ENCODE results near the gene ELOVL2.
"Not testable (repeated sequence)": the region's sequence is repeated elsewhere in the genome, so short reads cannot be mapped to it uniquely, and the experiment has no call there.

The ELOVL2 gene

DNA sequence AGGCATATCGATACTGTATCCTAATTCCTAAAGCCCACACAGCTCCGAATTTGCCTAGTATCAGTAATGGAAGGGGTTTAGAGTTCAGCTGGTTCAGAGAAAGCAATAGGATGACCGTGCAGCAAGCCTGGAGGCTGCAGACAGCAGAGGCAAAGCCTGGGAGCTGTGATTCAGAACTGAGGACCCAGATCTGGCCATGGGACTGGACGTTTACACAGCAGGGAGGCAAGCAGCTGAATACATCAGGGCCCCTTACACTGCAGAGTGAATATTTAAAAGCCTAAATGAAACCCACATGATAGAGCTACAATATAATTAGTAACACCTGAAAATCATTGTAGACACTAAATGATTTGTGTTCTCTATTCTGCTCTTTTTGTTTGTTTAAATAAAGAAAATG is 38.0 kb downstream of the ELOVL2 start:
- no peaks in the 10 kb centered on the region for H3K36me3 ChIP-seq (ENCODE audit: low read depth)
- no peak for DNase-seq (ENCODE audit: low spot score)
- H3K27me3 ChIP-seq (ENCODE audit: insufficient read depth, poor library complexity, severe bottlenecking) = no peaks in the 10 kb centered on the region
- no peaks in the 10 kb centered on the region for H3K9me3 ChIP-seq (ENCODE audit: severe bottlenecking)
- peaks cover 25% of the 10 kb centered on the region for H3K4me1 ChIP-seq (ENCODE audit: insufficient read depth, poor library complexity, severe bottlenecking)
- H3K27ac ChIP-seq (ENCODE audit: poor library complexity, severe bottlenecking) = no peak overlapping the region
- no peak for ATAC-seq (ENCODE audit: low read depth)
- TF ChIP-seq, protein P1, sequence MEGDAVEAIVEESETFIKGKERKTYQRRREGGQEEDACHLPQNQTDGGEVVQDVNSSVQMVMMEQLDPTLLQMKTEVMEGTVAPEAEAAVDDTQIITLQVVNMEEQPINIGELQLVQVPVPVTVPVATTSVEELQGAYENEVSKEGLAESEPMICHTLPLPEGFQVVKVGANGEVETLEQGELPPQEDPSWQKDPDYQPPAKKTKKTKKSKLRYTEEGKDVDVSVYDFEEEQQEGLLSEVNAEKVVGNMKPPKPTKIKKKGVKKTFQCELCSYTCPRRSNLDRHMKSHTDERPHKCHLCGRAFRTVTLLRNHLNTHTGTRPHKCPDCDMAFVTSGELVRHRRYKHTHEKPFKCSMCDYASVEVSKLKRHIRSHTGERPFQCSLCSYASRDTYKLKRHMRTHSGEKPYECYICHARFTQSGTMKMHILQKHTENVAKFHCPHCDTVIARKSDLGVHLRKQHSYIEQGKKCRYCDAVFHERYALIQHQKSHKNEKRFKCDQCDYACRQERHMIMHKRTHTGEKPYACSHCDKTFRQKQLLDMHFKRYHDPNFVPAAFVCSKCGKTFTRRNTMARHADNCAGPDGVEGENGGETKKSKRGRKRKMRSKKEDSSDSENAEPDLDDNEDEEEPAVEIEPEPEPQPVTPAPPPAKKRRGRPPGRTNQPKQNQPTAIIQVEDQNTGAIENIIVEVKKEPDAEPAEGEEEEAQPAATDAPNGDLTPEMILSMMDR (IDR thresholded peaks at IDR 0.05; ENCODE audit: poor library complexity, severe bottlenecking) = no peak
- H3K4me3 ChIP-seq (ENCODE audit: severe bottlenecking) = no peak overlapping the region

DNA sequence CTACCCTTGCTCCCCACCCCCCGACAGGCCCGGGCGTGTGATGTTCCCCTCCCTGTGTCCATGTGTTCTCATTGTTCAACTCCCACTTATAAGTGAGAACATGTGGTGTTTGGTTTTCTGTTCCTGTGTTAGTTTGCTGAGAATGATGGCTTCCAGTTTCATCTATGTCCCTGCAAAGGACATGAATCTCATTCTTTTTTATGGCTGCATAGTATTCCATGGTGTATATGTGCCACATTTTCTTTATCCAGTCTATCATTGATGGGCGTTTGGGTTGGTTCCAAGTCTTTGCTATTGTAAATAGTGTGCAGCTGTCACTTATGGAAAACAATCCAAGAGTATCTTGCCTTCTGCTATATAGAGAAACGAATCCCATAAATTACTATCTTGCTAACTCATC is 40.8 kb downstream of the ELOVL2 start:
- H3K9me3 ChIP-seq (ENCODE audit: severe bottlenecking); H3K27me3 ChIP-seq (ENCODE audit: insufficient read depth, poor library complexity, severe bottlenecking); H3K36me3 ChIP-seq (ENCODE audit: low read depth); DNase-seq (ENCODE audit: low spot score); H3K4me3 ChIP-seq (ENCODE audit: severe bottlenecking); H3K27ac ChIP-seq (ENCODE audit: poor library complexity, severe bottlenecking); H3K4me1 ChIP-seq (ENCODE audit: insufficient read depth, poor library complexity, severe bottlenecking); ATAC-seq (ENCODE audit: low read depth): not testable (repeated sequence)

DNA sequence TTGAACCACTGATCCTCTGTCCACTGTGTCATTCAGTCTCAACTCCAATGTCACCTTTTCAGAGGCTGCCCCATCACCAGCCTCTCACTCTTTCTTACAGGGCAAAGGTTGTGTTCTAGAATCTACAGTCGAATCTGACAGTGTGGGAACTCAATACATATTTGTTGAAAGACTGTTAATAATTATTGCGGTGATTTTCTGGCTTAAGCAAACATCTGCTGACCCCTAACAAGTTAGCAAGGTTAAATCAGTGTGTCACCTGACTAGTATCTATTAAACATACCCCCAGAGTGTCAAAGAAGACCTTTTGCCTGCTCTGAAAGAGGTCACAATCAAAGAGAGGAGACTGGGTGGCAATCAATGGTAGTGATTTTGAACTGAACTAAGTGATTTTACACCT is 41.9 kb downstream of the ELOVL2 start:
- Histone ChIP-seq H3K36me3 (ENCODE audit: low read depth) (no peaks in the 10 kb centered on the region), H3K27me3 (ENCODE audit: insufficient read depth, poor library complexity, severe bottlenecking) (no peaks in the 10 kb centered on the region), H3K27ac (ENCODE audit: poor library complexity, severe bottlenecking) (no peak overlapping the region), H3K4me1 (ENCODE audit: insufficient read depth, poor library complexity, severe bottlenecking) (no peaks in the 10 kb centered on the region), H3K9me3 (ENCODE audit: severe bottlenecking) (no peaks in the 10 kb centered on the region), H3K4me3 (ENCODE audit: severe bottlenecking) (no peak overlapping the region)
- DNase-seq (ENCODE audit: low spot score) (no peak), ATAC-seq (ENCODE audit: low read depth) (no peak)
- TF ChIP-seq, protein P1 (IDR thresholded peaks at IDR 0.05; ENCODE audit: poor library complexity, severe bottlenecking) = no peak

DNA sequence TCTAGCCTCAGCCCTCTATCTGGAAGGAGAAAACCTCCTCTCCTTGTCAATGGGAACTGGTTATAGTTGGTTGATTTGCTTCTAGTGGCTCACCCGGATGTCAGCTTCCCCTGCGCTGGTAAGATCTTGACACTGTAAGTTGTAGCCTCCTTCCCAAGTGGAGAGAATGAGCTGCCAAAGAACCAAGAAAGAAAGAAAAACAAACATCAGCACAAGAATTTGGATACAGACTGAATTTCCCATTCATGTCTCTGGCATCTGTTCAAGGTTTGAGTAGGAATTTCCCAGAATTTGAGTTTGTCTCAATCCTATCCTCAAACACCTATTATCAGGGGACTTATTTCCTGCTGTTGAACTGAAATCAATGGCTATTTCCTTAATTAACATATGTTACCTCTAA is 44.1 kb downstream of the ELOVL2 start:
- Histone ChIP-seq H3K27ac (ENCODE audit: poor library complexity, severe bottlenecking) (no peak overlapping the region), H3K36me3 (ENCODE audit: low read depth) (no peaks in the 10 kb centered on the region), H3K4me3 (ENCODE audit: severe bottlenecking) (no peak overlapping the region), H3K4me1 (ENCODE audit: insufficient read depth, poor library complexity, severe bottlenecking) (no peaks in the 10 kb centered on the region), H3K27me3 (ENCODE audit: insufficient read depth, poor library complexity, severe bottlenecking) (no peaks in the 10 kb centered on the region), H3K9me3 (ENCODE audit: severe bottlenecking) (no peaks in the 10 kb centered on the region)
- TF ChIP-seq, protein P1 (IDR thresholded peaks at IDR 0.05; ENCODE audit: poor library complexity, severe bottlenecking) = no peak
- no peak for DNase-seq (ENCODE audit: low spot score)
- ATAC-seq (ENCODE audit: low read depth) = no peak

DNA sequence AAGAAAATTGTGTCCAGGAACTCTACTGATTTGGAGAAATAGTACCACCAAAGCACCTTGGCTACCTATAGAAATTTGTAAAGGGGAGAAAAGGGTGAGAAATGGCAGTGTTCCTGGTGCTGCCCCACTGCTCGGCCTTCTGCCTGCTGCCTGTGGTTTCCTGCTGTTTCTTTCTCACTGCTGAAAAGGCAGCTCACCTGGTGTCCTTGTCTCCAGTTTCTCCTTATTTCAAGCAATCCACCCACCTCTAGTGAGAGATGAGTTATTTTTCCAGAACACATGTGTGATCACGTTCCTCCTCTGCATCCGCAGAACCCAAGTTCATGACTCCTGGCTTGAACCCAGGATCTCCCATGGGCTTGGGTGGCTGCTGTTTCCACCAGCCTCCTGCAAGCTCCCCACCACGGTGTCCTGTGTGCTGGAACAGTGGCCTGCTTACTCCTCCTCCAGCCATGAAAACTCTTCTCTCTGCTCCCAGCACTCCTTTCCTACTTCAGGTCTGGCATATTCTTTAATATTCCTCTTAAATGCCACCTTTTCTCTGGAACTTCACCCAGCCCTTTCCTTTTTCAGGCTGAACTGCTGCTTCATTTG is 48.9 kb downstream of the ELOVL2 start:
- Histone ChIP-seq H3K27ac (ENCODE audit: poor library complexity, severe bottlenecking) (no peak overlapping the region), H3K9me3 (ENCODE audit: severe bottlenecking) (no peaks in the 10 kb centered on the region), H3K4me3 (ENCODE audit: severe bottlenecking) (no peak overlapping the region), H3K4me1 (ENCODE audit: insufficient read depth, poor library complexity, severe bottlenecking) (no peaks in the 10 kb centered on the region), H3K27me3 (ENCODE audit: insufficient read depth, poor library complexity, severe bottlenecking) (no peaks in the 10 kb centered on the region), H3K36me3 (ENCODE audit: low read depth) (no peaks in the 10 kb centered on the region)
- DNase-seq (ENCODE audit: low spot score) (no peak), ATAC-seq (ENCODE audit: low read depth) (no peak)
- TF ChIP-seq, protein P1 (IDR thresholded peaks at IDR 0.05; ENCODE audit: poor library complexity, severe bottlenecking) = no peak
